HG03460 (cell line): ENCODE data around the gene CCDC107.
"Not testable (repeated sequence)": the region's sequence is repeated elsewhere in the genome, so short reads cannot be mapped to it uniquely, and the experiment has no call there.

Experiments
- ATAC-seq: cut with Tn5 transposase; IDR thresholded peaks from one replicate; pipeline ENCODE4 v1.9.1; 2021; ENCODE audit not compliant: unreplicated experiment

CCDC107 gene, protein sequence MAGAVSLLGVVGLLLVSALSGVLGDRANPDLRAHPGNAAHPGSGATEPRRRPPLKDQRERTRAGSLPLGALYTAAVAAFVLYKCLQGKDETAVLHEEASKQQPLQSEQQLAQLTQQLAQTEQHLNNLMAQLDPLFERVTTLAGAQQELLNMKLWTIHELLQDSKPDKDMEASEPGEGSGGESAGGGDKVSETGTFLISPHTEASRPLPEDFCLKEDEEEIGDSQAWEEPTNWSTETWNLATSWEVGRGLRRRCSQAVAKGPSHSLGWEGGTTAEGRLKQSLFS

DNA sequence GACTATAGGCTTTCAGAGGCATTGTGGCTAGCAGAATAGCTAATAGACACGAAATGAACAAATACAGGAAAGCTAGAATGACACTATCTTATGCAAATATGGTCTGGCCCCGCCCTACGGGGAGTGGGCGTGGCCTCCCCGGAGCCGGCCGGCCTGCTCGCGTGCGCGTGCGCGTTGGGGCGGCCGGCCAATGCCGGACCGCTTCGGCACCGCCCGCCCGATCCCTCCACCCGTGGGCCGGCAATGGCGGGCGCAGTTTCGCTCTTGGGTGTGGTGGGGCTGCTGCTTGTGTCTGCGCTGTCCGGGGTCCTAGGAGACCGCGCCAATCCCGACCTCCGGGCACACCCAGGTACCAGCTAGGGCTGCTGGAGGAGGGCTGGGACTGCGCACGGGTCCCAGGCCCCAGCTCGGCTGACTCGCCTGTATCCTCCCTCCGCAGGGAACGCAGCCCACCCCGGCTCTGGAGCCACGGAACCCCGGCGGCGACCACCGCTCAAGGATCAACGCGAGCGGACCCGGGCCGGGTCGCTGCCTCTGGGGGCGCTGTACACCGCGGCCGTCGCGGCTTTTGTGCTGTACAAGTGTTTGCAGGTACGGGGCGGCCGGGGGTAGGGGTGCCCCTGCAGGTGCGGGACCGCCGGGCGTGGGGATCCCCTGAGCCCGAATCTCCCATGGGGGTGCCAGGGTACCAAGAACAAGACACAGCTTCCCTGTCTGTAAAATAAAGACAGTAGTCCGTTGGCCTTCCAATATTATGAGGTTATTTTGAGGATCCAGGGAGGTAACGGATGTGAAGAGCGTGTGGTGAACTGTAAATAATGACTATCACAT lies at the start of gene CCDC107:
Gene CCDC107 (plus strand): TSS at position 156 of the 831 bp plus-strand sequence. CDS start 88 bp downstream, at position 244.
- ATAC-seq: peak; percentile 55

DNA sequence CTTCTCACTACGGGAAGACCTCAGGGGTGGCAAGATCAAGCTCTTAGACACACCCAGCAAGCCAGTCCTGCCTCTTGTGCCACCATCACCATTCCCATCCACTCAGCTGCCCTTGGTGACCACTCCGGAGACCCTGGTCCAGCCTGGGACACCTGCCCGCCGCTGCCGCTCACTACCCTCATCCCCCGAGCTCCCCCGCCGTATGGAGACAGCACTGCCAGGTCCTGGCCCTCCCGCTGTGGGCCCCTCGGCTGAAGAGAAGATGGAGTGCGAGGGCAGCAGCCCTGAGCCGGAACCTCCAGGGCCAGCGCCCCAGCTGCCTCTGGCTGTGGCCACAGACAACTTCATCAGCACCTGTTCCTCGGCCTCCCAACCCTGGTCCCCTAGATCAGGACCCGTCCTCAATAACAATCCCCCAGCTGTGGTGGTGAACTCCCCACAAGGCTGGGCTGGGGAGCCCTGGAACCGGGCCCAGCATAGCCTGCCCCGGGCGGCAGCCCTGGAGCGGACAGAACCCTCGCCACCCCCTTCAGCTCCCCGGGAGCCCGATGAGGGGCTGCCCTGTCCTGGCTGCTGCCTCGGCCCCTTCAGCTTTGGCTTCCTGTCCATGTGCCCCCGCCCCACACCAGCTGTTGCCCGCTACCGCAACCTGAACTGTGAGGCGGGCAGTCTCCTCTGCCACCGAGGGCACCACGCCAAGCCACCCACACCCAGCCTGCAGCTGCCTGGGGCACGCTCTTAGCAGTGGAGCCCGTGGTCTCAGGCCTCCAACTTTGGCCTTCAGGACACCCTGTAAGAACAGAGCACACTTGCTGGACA lies 48.9 kb upstream of the CCDC107 start:
- ATAC-seq: no peak

DNA sequence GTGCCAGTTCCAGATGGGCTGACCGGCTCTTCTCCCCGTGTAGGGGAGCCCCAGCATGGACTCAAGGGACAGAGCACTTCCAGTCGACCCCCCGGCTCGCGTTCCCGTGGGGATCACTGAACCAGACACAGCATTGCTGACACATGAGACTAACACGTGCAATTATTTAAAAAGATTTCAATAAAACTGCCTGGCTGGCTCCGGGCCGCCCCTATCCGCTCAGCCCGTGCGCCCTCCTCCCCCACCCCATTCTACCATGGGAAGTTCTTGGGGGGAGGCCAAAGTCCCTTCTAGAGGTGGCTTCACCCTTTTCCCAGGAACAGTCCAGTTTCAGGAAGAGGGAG lies 48.3 kb upstream of the CCDC107 start:
- no peak for ATAC-seq

DNA sequence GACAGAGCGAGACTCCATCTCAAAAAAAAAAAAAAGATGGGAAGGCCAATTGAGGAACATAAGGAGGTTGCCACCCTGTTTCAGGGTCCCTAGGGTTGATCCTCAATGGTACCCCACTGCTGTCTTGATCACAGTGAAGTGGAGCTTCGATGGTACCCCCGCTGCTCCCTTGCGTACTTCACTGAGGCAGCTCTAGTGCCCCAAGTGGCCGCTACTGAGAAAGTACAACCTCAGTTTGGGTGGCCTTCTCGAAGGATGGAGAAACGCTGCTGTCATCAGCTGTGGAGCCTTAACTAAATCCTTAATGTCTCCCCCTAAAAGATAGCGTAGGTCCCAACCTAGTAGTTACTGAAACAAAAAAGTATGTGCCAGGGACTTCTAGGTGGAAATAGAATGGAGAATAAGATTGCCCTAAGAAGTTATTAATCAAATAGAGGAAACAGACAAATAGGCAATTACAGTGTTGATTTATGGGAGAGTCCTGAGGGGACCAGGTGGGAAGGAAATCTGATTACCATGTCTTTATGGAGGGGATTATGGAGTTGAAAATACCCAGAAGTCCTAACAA lies 46.8 kb upstream of the CCDC107 start:
- ATAC-seq: no peak

DNA sequence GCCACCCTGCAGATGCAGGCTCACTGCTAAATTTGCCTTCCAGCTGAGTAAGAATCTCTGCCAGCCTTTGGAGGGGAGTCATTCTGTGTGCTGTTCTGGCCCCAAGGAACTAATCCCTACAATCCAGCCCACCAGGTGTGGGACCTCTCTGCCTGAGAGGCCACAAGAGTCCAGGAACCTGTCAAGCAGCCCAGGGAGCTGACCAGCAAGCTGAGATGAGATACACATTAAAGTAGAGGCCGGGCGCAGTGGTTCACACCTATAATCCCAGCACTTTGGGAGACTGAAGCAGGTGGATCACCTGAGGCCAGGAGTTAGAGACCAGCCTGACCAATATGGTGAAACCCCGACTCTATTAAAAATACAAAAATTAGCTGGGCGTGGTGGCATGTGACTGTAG lies 46.0 kb upstream of the CCDC107 start:
- ATAC-seq: not testable (repeated sequence)

DNA sequence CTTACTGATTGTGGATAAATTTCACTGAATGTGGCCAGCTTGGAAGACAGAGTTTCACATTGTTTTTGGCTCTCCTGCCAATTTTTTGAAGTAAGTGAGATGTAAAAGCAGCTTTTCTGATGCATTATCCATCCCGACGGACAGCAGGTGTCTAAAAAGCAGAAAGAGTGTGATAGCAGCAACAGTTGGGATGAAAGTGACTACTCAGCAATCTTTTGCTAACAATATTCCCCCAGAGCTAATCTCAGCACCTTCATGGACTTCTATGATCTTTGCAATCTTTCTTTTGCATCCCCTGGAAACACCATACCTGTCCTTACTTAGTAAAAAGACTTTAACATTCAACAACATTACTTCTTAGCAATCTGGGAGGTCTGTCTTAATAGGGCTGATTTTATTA lies 45.2 kb upstream of the CCDC107 start:
- no peak for ATAC-seq

DNA sequence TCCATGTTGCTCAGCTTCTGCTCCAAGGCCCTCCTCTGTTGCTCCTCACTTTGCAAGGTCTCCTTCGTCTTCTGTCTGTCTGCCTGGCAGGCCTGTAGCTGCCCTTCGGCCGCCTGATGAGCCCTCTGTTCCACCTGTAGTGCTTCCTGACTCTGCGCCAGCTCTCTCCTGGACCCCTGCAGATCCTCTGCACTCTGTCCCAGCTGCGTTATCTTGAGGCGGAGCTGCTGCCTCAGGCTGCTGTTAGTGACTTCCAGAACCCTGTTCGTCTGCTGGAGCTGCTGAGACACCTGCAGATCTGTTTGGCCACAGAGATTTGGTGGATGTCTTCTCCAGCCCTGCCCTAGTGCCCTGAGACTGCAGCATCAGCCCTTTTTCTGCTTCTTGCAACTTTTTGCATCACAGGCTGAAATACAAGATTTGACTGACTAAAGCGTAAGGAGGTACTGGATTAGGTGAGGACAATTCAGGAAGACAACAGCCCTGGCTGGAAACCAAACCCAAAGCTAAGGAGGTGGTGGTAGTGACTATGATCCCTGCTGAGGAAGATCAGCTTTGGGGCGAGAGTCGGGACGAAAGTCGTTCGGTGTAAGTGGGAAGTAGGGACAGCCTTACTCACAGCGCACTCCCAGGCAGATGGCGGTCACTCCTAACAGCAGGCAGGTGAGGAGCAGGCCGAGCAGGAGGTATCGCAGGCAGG lies 42.0 kb upstream of the CCDC107 start:
- no peak for ATAC-seq

DNA sequence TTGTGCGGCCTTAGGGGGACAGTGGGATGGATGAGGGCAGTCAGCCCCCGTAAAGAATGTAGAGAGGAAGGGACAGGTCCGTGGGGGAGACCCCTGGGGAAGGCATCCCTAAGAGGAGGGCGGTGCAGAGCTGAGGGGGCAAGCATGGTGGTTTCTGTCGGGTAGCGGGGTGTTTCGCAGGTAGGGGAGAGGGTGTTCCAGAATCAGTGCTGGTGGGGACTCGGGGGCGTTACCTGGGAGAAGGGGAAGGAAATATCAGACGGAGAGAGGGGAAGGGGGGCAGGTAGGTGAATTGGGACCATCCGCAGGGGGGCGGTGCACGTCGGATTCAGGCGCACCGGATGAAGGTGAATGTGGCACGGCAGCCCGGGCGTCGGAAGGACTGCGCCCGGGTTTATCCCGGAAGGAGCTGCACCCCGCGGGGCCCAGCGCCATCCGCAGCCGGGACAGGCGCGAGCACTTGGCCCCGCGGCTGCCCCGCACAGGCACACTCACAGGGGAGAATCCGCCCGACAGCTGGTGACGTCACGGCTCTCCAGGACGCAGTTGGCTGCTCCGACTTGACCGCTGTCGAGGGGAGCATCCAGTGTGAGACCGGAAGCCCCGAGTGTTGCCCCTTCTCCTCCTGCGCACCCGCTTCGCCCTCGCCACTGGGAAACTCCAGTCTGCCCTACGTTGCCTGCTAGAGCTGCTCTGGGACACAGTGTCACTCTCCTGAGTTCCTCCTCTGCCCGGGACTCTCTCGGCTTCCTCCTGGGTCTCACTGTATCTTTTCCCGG lies 41.2 kb upstream of the CCDC107 start:
- peak; percentile 37 for ATAC-seq

DNA sequence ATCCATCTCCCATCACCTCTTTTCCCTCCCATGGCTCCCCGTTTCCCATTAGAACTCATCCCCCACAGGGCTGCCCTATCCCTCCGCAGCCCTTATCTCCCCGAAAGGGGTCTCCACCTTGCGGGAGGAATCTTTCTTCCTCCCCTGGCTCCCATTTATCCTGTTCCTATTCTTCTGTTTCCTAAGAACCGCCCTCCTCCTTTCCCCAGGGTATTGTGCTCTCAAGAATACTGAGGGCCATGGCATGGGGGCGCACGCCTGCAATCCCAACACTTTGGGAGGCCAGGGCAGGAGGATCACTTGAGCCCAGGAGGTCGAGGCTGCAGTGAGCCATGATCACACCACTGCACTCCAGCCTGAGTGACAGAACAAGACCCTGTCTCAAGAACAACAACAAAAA lies 40.5 kb upstream of the CCDC107 start:
- ATAC-seq: no peak

DNA sequence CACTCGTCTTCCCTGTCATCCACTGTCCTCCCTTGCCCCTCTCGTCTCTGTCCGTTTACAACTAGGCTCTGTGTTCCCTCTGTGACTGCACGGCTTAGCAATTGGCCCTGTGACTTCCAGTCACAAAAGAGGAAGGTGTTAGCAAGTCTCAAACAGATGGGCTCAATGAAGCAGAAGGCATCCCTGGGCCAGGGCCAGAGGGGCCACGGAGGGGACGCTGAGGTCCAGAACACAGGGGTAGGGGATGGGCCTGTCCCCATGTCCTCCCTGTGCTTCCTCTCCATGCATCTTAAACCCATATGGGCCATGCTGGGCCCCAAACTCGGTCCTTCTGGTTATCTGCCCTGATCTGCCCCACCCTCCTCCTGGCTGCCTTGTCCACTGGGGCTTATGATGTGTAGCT lies 39.8 kb upstream of the CCDC107 start, which contains the start of gene CD72:
Gene CD72 (minus strand): TSS at position 89 of the 403 bp plus-strand sequence. CDS start 110 bp downstream, outside the sequence.
- ATAC-seq: no peak

DNA sequence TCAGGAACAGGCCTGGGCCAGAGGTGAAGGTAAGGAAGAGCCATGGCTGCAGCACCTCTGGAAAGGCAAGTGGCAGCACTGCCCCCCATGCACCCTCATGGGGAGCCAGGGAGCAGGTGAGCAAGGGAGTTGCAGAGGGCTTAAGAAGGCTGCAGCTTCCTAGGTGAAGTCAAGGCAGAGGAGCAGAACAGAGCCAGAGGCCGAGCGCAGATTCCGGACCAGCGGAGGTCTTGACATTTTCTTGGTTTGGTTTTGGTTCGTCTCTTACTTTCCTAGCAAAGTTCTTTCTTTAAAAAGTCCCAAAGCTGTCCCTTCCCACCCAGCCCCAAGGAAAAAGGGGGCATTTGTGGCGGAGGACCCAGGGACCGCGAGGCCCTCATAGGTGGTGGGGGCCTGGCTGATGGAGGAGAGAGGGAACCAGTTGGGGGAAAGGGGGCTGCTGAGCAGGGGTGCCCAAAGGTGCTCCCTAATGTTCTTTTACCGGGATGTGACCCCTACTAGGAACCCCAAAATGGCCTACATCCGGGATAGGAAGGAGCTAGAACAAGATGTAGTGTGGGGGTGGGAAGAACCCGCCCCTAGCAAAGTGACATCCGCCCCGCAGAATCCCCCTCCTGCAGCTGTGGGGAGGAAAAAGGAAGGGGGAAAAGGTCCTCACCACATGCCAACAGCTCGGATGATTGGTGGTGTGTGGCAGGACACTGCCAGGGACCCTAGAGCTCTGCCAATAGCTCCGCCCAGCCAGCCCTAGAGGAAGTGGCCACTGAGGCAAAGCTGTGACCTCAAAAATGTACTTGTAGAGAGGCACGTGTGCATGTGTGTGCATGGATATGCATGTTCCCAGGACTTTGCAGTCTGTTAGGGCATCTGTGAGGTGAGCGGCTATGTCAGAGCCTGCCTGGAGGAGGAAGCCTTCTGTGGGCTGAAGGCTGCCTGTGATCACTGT lies 39.0 kb upstream of the CCDC107 start:
- ATAC-seq: peak; percentile 55

DNA sequence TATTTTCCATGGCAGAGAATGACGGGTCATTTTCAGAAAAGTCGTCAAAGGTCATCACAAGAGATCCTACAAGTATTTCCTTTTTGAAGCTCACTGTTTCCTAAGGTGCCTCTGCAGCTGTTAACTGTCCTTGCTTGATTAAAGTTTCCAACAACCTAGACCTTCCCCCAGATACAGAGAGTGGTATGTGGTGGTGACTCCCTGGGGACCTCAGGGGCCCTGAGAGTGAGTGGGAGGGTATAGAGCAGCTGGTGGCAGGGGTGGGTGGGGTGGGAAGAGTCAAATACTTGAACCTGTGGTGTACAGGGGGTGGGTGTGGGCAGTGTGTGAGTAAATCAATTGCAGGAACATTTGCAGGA lies 38.3 kb upstream of the CCDC107 start:
- peak; percentile 52 for ATAC-seq

DNA sequence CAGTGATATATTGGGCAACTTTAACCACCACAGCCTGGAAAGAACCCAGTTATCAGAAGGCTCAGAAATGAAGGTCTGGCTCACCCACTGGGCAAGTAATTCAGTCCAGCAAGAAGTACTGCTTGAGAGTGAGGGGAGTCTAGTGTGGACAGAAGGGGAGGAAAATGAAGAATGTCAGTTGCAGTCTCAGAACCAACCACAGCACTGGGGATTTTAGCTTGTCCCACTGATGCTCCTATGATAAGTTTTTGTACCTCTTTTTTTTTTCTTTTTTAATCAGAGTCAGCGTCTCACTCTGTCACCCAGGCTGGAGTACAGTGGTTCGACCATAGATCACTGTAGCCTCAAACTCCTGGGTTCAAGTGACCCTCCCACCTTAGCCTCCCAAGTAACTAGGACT lies 30.5 kb upstream of the CCDC107 start:
- ATAC-seq: no peak

DNA sequence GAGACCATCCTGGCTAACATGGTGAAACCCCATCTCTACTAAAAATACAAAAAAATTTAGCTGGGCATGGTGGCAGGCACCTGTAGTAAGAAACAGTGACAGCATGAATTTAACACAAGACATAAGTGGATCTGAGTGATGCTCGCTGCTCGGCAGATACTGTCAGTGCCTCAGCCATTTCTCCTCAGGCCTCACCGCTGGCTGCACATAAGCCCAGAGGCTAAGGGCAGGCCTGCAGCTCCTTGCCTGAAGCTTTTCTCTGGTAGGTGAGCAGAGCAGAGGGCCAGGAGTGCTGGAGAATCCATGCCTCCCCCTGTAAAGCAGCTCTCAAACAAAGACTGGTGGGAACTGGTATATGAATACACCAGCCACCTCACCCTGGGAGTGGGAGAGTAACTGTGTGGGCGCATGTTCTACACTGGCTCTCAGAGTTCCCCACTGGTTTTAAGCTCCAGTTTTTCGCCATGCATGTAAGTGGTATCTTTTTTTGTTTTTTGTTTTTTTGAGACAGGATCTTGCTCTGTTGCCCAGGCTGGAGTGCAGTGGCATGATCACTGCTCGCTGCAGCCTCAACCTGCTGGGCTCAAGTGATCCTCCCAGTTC lies 29.6 kb upstream of the CCDC107 start:
- ATAC-seq: no peak

DNA sequence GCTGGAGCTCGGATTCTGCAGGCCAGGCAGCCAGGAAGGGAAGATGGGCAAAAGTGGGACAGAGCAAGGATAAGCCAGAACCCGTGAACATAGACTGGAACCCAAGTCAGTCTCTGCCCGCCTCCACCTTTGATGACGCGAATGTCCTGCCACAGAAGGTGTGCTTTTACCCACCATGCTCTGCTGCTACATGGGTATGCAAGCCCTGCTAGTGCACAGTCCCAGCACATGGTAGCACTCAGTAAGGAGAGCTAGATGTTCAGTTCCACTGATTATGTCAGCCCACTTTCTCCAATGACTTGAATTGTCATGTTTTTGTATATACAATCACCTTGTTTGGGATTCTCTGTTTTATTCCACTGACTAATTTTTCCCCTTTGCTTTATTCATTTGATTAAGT lies 28.5 kb upstream of the CCDC107 start:
- no peak for ATAC-seq

DNA sequence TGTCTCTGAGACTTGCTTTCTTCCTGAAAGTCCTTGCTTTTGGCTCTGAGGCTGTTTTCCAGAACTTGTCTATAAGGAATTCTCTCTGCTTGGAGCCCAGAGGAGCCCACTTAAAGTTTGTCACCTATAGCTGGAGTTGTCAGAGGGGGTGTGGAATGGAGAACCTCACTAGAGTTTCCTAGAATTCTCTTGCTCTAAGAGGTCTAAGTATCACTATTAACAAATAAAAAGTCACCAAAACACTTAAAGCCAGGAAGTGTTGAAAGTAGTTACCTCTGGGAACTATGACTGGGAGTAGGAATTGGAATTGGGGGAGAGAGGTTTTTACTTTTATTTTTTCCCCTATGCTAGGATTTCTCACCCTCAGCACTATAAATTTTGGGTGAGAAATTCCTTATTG lies 22.4 kb upstream of the CCDC107 start:
- no peak for ATAC-seq

DNA sequence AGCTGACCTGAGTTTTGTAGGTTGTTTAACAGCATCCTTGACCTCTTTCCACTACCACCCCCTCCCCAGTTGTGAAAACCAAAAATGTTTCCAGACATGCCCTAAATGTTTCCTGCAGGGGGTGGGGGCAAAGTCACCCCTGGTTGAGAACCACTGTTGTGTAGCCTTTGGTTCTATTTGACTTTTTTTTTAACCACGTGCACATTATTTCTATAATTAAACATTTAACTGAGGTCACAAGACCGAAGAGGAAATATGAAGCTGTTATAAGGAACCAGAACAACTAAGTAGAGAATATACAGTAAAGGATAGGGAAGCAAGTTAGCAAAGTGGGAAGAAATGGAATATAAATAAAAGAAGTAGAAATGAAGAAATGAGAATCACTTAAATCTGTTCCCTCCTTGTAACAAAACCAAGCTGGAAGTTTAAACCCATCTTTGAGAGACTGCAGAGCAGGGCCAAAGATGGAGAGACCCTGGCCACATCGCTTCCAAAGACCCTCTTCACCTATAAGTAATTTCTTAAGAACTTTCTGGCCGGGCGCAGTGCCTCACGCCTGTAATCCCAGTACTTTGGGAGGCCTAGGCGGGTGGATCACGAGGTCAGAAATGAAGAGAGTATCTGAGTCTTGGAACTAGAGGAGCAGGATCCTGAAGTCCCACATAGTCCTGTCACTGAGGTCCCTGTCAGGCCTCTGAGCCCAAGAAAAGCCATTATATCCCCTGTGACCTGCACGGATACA lies 21.8 kb upstream of the CCDC107 start:
- ATAC-seq: no peak

DNA sequence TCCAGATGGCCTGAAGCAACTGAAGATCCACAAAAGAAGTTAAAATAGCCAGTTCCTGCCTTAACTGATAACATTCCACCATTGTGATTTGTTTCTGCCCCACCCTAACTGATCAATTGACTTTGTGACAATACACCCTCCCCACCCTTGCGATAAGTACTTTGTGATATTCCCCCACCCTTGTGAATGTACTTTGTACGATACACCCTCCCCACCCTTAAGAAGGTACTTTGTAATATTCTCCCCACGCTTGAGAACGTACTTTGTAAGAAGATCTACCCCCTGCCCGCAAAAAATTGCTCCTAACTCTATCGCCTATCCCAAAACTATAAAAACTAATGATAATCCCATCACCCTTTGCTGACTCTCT lies 21.2 kb upstream of the CCDC107 start:
- ATAC-seq: not testable (repeated sequence)
